ENCODE measurements around the gene SULT1A2. TPM values are rescaled to one million over a fixed set of nuclear protein-coding genes. Genes with fewer than 3 reads are reported as not detected.
A peak's percentile ranks its signal among the peaks of the same experiment; 100 is the strongest.

SULT1A2 gene
- total and polyA plus RNA-seq, 2 of the 13 experiments (the other 11 are each of a cell fraction or from before 2014, with no cell fraction given): 33.0 to 34.2 TPM

- ATAC-seq (no peak), FAIRE-seq (no peak), DNase-seq (ENCODE audit: low spot score) (no peak)
- POLR2A ChIA-PET: interaction anchor here (0.6 to 3.1 kb wide), 16 partner anchors 8 to 286 kb away, joined by 3 to 175 read pairs (median 5); partner anchors contain the start of genes NUPR1, SULT1A2 and TUFM
- in situ Hi-C loops (cut with HindIII; ENCODE audit: extremely low pct_ligation_motif_present, low pct_unique_long_range_greater_than_20kb): no loop called here
- 6% methylated on average over 10 of the region's 10 CpGs for WGBS (ENCODE audit: low lambda C conversion rate)
- no TSS peak for BruUV-seq (replicated peaks)
- H4K20me1 ChIP-seq (ENCODE audit: insufficient read depth, low read length): no peaks in the 10 kb centered on the region
- peaks cover 12% of the 10 kb centered on the region for H3K79me2 ChIP-seq (ENCODE audit: insufficient read depth, low read length)
- H3K9ac ChIP-seq (ENCODE audit: insufficient read depth, low read depth, low read length): peak overlapping the region; percentile 77
- intact Hi-C loops (cut with micrococcal nuclease; ENCODE audit: unreplicated experiment): loop anchor here (10.0 kb wide), 1 partner anchor 66 kb away; no protein-coding TSS in a partner anchor
- CTCF ChIA-PET (ENCODE audit: low intra/inter-chr PET ratio, low total read pairs): no interaction called here
- H3K36me3 ChIP-seq (replicated peaks in 1 of 2; ENCODE audit: control insufficient read depth in 1 of 2, insufficient read depth in 2 of 2, low read length in 2 of 2): peaks cover 0 to 17% of the 10 kb centered on the region in 2 experiments; a peak in 3 of 5 replicates
- H3K27ac ChIP-seq (ENCODE audit: extremely low read length, insufficient read depth, low read length): peak overlapping the region; percentile 47
- H3K4me3 ChIP-seq (replicated peaks in 1 of 3; ENCODE audit: insufficient read depth in 1 of 3, low read depth in 2 of 3, low read length in 3 of 3): peak overlapping the region; percentile 66 to 90 (median 70)
- H3K4me1 ChIP-seq (ENCODE audit: insufficient read depth, low read length): peaks cover 39% of the 10 kb centered on the region
- H3K27me3 ChIP-seq (ENCODE audit: control insufficient read depth in 1 of 2, insufficient read depth in 2 of 2, low read length in 2 of 2): no peaks in the 10 kb centered on the region
- peak overlapping the region; percentile 99 for H3K4me2 ChIP-seq (ENCODE audit: low read depth, low read length)
- H3K9me3 ChIP-seq (ENCODE audit: low read length): no peaks in the 10 kb centered on the region
- peak overlapping the region; percentile 17 for H2AFZ ChIP-seq (ENCODE audit: low read length)
- TF ChIP-seq, protein P1, sequence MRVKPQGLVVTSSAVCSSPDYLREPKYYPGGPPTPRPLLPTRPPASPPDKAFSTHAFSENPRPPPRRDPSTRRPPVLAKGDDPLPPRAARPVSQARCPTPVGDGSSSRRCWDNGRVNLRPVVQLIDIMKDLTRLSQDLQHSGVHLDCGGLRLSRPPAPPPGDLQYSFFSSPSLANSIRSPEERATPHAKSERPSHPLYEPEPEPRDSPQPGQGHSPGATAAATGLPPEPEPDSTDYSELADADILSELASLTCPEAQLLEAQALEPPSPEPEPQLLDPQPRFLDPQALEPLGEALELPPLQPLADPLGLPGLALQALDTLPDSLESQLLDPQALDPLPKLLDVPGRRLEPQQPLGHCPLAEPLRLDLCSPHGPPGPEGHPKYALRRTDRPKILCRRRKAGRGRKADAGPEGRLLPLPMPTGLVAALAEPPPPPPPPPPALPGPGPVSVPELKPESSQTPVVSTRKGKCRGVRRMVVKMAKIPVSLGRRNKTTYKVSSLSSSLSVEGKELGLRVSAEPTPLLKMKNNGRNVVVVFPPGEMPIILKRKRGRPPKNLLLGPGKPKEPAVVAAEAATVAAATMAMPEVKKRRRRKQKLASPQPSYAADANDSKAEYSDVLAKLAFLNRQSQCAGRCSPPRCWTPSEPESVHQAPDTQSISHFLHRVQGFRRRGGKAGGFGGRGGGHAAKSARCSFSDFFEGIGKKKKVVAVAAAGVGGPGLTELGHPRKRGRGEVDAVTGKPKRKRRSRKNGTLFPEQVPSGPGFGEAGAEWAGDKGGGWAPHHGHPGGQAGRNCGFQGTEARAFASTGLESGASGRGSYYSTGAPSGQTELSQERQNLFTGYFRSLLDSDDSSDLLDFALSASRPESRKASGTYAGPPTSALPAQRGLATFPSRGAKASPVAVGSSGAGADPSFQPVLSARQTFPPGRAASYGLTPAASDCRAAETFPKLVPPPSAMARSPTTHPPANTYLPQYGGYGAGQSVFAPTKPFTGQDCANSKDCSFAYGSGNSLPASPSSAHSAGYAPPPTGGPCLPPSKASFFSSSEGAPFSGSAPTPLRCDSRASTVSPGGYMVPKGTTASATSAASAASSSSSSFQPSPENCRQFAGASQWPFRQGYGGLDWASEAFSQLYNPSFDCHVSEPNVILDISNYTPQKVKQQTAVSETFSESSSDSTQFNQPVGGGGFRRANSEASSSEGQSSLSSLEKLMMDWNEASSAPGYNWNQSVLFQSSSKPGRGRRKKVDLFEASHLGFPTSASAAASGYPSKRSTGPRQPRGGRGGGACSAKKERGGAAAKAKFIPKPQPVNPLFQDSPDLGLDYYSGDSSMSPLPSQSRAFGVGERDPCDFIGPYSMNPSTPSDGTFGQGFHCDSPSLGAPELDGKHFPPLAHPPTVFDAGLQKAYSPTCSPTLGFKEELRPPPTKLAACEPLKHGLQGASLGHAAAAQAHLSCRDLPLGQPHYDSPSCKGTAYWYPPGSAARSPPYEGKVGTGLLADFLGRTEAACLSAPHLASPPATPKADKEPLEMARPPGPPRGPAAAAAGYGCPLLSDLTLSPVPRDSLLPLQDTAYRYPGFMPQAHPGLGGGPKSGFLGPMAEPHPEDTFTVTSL (CRISPR knock-in tag; IDR thresholded peaks at IDR 0.05; ENCODE audit: borderline replicate concordance): 0 out of 2 replicates have a peak, but pooled peaks have one; percentile 8
- TF ChIP-seq ZNF414 (CRISPR knock-in tag; IDR thresholded peaks at IDR 0.05) (peak; percentile 46; the same call in 1 of the 2 replicates), CSRNP2 (CRISPR knock-in tag; conservative IDR thresholded peaks at IDR 0.05; ENCODE audit: low read depth) (no peak), ADNP (CRISPR knock-in tag; IDR thresholded peaks at IDR 0.05) (no peak), NR2F2 (IDR thresholded peaks at IDR 0.05; ENCODE audit: borderline replicate concordance, low read depth) (0 out of 2 replicates have a peak, but pooled peaks have one; percentile 18), EP300 (IDR thresholded peaks at IDR 0.05; ENCODE audit: low read depth in 2 of 2, low read length in 2 of 2) (peak in 1 of 2 experiments; percentile 33; a peak in 1 of 4 replicates), EP300 (CRISPR knock-in tag; IDR thresholded peaks at IDR 0.05; ENCODE audit: borderline replicate concordance) (no peak; the same call in 1 of the 2 replicates), HDAC2 (CRISPR knock-in tag; IDR thresholded peaks at IDR 0.05) (peak; percentile 6; the same call in 1 of the 2 replicates), KDM5B (CRISPR knock-in tag; IDR thresholded peaks at IDR 0.05; ENCODE audit: borderline replicate concordance) (peak; percentile 39; the same call in 1 of the 2 replicates), IKZF4 (CRISPR knock-in tag; IDR thresholded peaks at IDR 0.05; ENCODE audit: borderline replicate concordance, low read depth, not compliant biosample characterization) (peak; percentile 58), RBFOX2 (IDR thresholded peaks at IDR 0.05; ENCODE audit: low read depth, low read length) (0 out of 2 replicates have a peak, but pooled peaks have one; percentile 7), ZFP41 (CRISPR knock-in tag; IDR thresholded peaks at IDR 0.05; ENCODE audit: borderline replicate concordance) (no peak), MXD4 (CRISPR knock-in tag; IDR thresholded peaks at IDR 0.05) (0 out of 2 replicates have a peak, but pooled peaks have one; percentile 39), ZNF335 (CRISPR knock-in tag; IDR thresholded peaks at IDR 0.05) (peak; percentile 37; the same call in 1 of the 2 replicates)
- TF ChIP-seq, protein P2, sequence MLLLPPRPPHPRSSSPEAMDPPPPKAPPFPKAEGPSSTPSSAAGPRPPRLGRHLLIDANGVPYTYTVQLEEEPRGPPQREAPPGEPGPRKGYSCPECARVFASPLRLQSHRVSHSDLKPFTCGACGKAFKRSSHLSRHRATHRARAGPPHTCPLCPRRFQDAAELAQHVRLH (CRISPR knock-in tag; IDR thresholded peaks at IDR 0.05; ENCODE audit: borderline replicate concordance, low read depth): 0 out of 2 replicates have a peak, but pooled peaks have one; percentile 60
Measured at GRCh38 chr16:28610595-28611191, 13.8 kb upstream of the SULT1A2 start.
